Caco-2 (cell line): ENCODE measurements around the gene FAM131A. TPM values are rescaled to one million over a fixed set of nuclear protein-coding genes. Genes with fewer than 3 reads are reported as not detected.
A peak's percentile ranks its signal among the peaks of the same experiment; 100 is the strongest.

ENCODE experiments used
- BruUV-seq: library from RNA; stranded (reverse); fragments of 400-500 nt; replicated peaks from 2 replicates; lab custom pipeline; 2021; lab: Mats Ljungman, UMichigan
- CTCF ChIA-PET: fragments of 300-600 bp; sonication (Branson Sonifier 250); formaldehyde crosslinking; loops from one replicate; lab custom pipeline; 2022; ENCODE audit warnings: antibody characterized with exemption; lab: Charles Lee
- POLR2A ChIA-PET: fragments of 300-600 bp; sonication (Branson Sonifier 250); formaldehyde crosslinking; loops from one replicate; lab custom pipeline; 2022; ENCODE audit warnings: antibody characterized with exemption; lab: Charles Lee
- DNase-seq, 2 experiments: peaks; one replicate each; pipeline versions ENCODE4 v3.0.0 to v3.0.0-alpha.2; 2020 to 2022
- H3K27me3 ChIP-seq: replicated peaks from 2 replicates; pipeline ENCODE4 v1.6.0; 2011; ENCODE audit warnings: low read length; ENCODE audit not compliant: control insufficient read depth, insufficient read depth
- H3K36me3 ChIP-seq: 2 replicates; pipeline ENCODE4 v1.5.1; 2011; ENCODE audit warnings: low read length; ENCODE audit not compliant: control insufficient read depth, insufficient read depth
- H3K4me1 ChIP-seq: fragments of 250-450 bp; sonication (Bioruptor Pico); 2 replicates; pipeline ENCODE4 v1.5.1; 2020; ENCODE audit warnings: mild to moderate bottlenecking
- H3K4me3 ChIP-seq: 2 replicates; pipeline ENCODE4 v1.5.1; 2011; ENCODE audit warnings: low read depth, mild to moderate bottlenecking, control low read depth, low read length
- H3K9me3 ChIP-seq: fragments of 250-450 bp; sonication (Bioruptor Pico); 2 replicates; pipeline ENCODE4 v1.5.1; 2020; ENCODE audit warnings: mild to moderate bottlenecking, moderate library complexity
- H3K27ac Mint-ChIP-seq: one replicate; pipeline ENCODE4 v1.8.0; 2022; ENCODE audit warnings: mixed read lengths; ENCODE audit not compliant: unreplicated experiment
- H3K27me3 Mint-ChIP-seq: one replicate; pipeline ENCODE4 v1.8.0; 2022; ENCODE audit warnings: mixed read lengths; ENCODE audit not compliant: insufficient read depth, unreplicated experiment
- H3K36me3 Mint-ChIP-seq: one replicate; pipeline ENCODE4 v1.8.0; 2022; ENCODE audit warnings: mild to moderate bottlenecking, mixed read lengths; ENCODE audit not compliant: insufficient read depth, unreplicated experiment
- H3K4me1 Mint-ChIP-seq: one replicate; pipeline ENCODE4 v1.8.0; 2022; ENCODE audit warnings: low read depth, mixed read lengths; ENCODE audit not compliant: unreplicated experiment
- H3K4me3 Mint-ChIP-seq: one replicate; pipeline ENCODE4 v1.8.0; 2022; ENCODE audit warnings: mild to moderate bottlenecking, moderate library complexity, mixed read lengths; ENCODE audit not compliant: unreplicated experiment
- H3K9me3 Mint-ChIP-seq: one replicate; pipeline ENCODE4 v1.8.0; 2022; ENCODE audit warnings: mixed read lengths; ENCODE audit not compliant: unreplicated experiment
- CTCF ChIP-seq, 2 experiments: fragments of 200-600 bp in 1 of 2; IDR thresholded peaks; 1 replicate in 1 of 2; 2 replicates in 1 of 2; pipeline versions ENCODE4 v1.5.1 to v1.8.0; 2011 to 2022; ENCODE audit warnings: antibody characterized with exemption in 1 of 2, control low read depth in 1 of 2, inconsistent platforms in 1 of 2, low read depth in 1 of 2, low read length in 1 of 2, mild to moderate bottlenecking in 1 of 2, moderate library complexity in 1 of 2; ENCODE audit not compliant: insufficient read depth in 1 of 2, severe bottlenecking in 1 of 2, unreplicated experiment in 1 of 2
- intact Hi-C: fragments of 100-400 bp; cut with micrococcal nuclease; formaldehyde crosslinking; loops from one replicate; pipeline ENCODE4 v1.10.0; 2022; ENCODE audit not compliant: unreplicated experiment
- total RNA-seq: library from RNA; stranded (reverse); gene quantifications from 2 replicates; pipeline ENCODE4 v1.2.3, GENCODE V29; 2022

FAM131A gene
- total RNA-seq, 1 experiment from 2014 or later: 6.1 TPM

- H3K36me3 ChIP-seq: peaks cover 2% of the 10 kb centered on the region
- POLR2A ChIA-PET: no interaction called here
- no peak overlapping the region for H3K27ac Mint-ChIP-seq
Measured at GRCh38 chr3:184307915-184308314, 29.5 kb upstream of the FAM131A start.

GRCh38 chr3:184308744-184309143, 28.7 kb upstream of the FAM131A start:
- ChIA-PET CTCF (no interaction called here), POLR2A (no interaction called here)
- intact Hi-C loops: no loop called here
- Mint-ChIP-seq H3K27ac (no peak overlapping the region), H3K27me3 (no peaks in the 10 kb centered on the region), H3K4me1 (no peaks in the 10 kb centered on the region), H3K9me3 (no peaks in the 10 kb centered on the region), H3K4me3 (no peak overlapping the region), H3K36me3 (peaks cover 52% of the 10 kb centered on the region)
- TF ChIP-seq CTCF (IDR thresholded peaks at IDR 0.05; ENCODE audit: insufficient read depth in 1 of 2, low read depth in 1 of 2, low read length in 1 of 2, severe bottlenecking in 1 of 2, unreplicated experiment in 1 of 2): no peak
- BruUV-seq: TSS peak; percentile 37
- H3K4me1 ChIP-seq: no peaks in the 10 kb centered on the region
- no peaks in the 10 kb centered on the region for H3K9me3 ChIP-seq
- DNase-seq: no peak
- H3K36me3 ChIP-seq: peaks cover 2% of the 10 kb centered on the region
- H3K27me3 ChIP-seq: no peaks in the 10 kb centered on the region
- H3K4me3 ChIP-seq: no peak overlapping the region

More at GRCh38 chr3:184307915-184308314, 29.5 kb upstream of the FAM131A start:
- no peaks in the 10 kb centered on the region for H3K4me1 ChIP-seq
- intact Hi-C loops: no loop called here
- no peak for TF ChIP-seq CTCF (IDR thresholded peaks at IDR 0.05; ENCODE audit: insufficient read depth in 1 of 2, low read depth in 1 of 2, low read length in 1 of 2, severe bottlenecking in 1 of 2, unreplicated experiment in 1 of 2)
- CTCF ChIA-PET: no interaction called here
- no peak for DNase-seq
- Mint-ChIP-seq H3K27me3 (no peaks in the 10 kb centered on the region), H3K4me3 (no peak overlapping the region), H3K4me1 (no peaks in the 10 kb centered on the region), H3K9me3 (no peaks in the 10 kb centered on the region), H3K36me3 (peaks cover 61% of the 10 kb centered on the region)
- H3K4me3 ChIP-seq: no peak overlapping the region
- no TSS peak for BruUV-seq
- H3K9me3 ChIP-seq: no peaks in the 10 kb centered on the region
- H3K27me3 ChIP-seq: no peaks in the 10 kb centered on the region

GRCh38 chr3:184311633-184312032, 25.8 kb upstream of the FAM131A start:
- no peak for TF ChIP-seq CTCF (IDR thresholded peaks at IDR 0.05; ENCODE audit: insufficient read depth in 1 of 2, low read depth in 1 of 2, low read length in 1 of 2, severe bottlenecking in 1 of 2, unreplicated experiment in 1 of 2)
- peaks cover 1% of the 10 kb centered on the region for H3K36me3 ChIP-seq
- H3K9me3 ChIP-seq: no peaks in the 10 kb centered on the region
- H3K27me3 ChIP-seq: no peaks in the 10 kb centered on the region
- H3K36me3 Mint-ChIP-seq: peaks cover 49% of the 10 kb centered on the region
- BruUV-seq: no TSS peak
- peaks cover 6% of the 10 kb centered on the region for H3K4me1 Mint-ChIP-seq
- H3K4me3 Mint-ChIP-seq: no peak overlapping the region
- DNase-seq: no peak
- ChIA-PET POLR2A (no interaction called here), CTCF (no interaction called here)
- no peaks in the 10 kb centered on the region for H3K9me3 Mint-ChIP-seq
- H3K4me1 ChIP-seq: peaks cover 9% of the 10 kb centered on the region
- H3K4me3 ChIP-seq: no peak overlapping the region
- H3K27me3 Mint-ChIP-seq: no peaks in the 10 kb centered on the region
- H3K27ac Mint-ChIP-seq: no peak overlapping the region
- intact Hi-C loops: no loop called here
